HG02981 (cell line): ENCODE data around the gene SHANK3.

Source experiments
- ATAC-seq: cut with Tn5 transposase; IDR thresholded peaks from one replicate; pipeline ENCODE4 v1.9.1; 2021; ENCODE audit warnings: mild to moderate bottlenecking, moderate library complexity; ENCODE audit not compliant: unreplicated experiment

The SHANK3 gene

DNA sequence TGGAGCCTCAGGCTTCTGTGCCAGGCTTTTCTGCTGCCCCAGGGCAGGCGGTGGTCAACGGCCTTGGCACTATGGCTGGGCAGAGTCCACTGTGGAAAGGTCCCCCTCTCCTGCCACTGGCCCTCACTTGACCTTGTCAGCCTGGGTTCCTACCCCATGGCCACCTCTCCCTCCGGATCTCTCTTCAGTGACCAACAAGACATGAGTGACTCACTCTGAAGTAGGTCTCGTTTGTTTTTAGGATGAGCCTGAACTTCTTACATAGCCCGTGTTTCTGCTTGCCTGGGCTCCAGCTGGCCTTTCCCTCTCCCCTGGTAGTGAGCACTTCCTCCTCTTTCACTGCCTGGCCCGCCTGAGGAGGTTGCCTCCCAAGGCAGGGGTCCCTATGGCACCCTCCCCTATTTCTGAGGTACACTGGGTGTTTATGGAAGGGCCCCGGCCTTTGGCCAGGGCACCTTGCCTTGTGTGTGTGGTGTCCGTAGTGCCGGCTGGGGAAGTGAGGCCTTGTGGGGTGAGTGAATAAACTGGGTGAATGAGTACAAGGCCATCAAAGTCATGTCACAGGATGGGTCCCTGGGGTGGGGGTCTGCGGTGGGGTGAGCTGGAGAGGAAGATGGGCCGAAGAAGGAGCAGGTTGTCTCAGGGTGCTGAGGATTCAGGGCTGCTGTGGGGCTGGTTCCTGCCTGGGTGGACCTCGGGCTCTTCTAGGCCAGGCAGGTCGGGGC, 5.0 kb downstream of the SHANK3 start:
- ATAC-seq: no peak

DNA sequence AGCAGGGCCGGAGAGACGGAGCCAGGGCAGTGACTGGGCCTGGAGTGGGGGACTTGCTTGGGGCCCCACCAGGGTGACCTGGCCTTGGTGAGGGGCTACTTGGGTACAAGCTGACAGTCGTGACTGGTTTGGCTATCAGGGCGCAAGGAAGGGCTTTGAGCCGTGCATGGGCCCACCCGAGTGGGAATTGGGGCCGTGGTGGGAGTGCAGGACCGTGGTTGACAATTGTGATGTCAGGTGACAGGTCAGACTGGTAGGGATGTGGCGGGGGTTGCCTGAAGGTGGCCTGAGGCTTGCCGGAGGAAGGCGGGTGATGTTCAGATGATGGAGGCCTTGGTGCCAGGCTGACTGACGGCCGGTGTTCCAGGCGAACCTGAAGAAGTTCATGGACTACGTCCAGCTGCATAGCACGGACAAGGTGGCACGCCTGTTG, 5.6 kb downstream of the SHANK3 start:
- ATAC-seq: no peak

DNA sequence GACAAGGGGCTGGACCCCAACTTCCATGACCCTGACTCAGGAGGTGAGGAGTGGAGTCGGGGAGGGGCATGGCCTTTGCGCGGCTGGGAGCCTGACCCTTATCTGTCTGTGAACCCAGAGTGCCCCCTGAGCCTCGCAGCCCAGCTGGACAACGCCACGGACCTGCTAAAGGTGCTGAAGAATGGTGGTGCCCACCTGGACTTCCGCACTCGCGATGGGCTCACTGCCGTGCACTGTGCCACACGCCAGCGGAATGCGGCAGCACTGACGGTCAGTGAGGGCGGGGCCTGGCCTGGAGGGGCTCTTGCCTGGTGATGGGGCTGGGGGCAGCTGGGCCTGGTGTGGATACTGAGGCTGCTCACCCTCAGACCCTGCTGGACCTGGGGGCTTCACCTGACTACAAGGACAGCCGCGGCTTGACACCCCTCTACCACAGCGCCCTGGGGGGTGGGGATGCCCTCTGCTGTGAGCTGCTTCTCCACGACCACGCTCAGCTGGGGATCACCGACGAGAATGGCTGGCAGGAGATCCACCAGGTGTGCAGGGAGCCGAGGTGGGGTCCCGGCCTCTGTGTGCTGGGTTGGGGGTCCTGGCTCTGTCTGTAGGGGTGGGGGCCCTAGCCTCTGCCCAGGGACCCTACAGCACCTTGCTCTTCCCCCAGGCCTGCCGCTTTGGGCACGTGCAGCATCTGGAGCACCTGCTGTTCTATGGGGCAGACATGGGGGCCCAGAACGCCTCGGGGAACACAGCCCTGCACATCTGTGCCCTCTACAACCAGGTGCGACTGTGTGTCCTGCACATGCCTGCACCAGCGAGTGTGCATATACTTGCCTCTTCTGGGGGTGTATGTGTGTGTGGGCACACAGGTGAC, 6.3 kb downstream of the SHANK3 start:
- ATAC-seq: no peak

DNA sequence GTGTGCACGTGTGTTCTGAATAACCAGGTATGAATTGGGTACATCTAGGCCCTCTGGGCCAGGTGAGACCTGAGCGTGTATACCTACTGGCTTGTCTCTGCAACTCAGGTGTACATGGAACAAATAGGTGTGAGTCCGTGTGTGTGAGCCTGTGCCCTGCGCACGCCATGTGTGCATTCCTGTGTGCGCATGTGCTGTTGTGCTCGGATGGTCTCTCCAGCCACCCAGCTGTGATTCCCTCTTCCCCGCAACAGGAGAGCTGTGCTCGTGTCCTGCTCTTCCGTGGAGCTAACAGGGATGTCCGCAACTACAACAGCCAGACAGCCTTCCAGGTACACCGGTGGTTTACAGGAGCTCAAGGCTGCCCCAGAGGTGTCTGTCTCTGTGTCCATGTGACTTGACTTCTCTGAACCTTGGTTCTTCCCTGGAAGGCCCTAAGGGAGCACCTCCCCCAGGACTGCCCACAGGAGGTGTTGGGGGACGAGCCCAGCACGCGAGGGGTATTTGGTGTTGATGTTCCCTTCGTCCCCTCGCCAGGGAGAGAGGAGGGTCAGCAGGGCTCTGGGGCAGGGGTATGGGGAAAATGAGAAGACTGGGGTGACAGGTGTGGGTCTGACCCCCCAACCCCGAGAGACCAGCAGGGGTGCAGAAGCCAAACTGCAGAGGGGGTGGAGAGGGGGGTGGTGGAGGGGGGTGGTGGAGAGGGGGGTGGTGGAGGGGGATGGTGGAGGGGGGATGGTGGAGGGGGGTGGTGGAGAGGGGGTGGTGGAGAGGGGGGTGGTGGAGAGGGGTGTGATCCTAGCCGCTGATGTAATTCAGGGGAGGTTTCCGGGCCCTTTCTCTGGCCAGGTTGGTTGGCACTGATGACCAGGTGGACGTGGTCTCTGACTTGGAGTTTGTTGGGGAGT, 10.7 kb downstream of the SHANK3 start:
- ATAC-seq: no peak

DNA sequence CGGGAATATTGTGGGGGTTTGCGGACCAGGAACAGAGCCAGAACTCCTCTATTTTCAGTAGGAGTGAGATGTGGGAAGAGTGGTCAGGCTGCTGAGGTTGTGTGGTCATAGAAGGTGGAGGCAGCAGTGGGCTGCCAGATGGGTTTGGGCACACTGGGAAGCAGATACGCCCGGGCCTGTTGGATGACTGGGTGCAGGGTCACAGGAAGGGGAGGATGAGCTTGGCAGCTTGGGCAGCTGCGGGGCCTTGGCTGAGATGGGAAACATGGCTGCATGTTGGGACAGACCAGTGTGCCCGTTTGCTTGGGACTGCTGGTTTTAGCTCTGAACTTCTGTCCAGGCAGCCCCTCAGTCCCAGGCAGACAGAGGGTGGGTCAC, 11.4 kb downstream of the SHANK3 start:
- ATAC-seq: no peak

DNA sequence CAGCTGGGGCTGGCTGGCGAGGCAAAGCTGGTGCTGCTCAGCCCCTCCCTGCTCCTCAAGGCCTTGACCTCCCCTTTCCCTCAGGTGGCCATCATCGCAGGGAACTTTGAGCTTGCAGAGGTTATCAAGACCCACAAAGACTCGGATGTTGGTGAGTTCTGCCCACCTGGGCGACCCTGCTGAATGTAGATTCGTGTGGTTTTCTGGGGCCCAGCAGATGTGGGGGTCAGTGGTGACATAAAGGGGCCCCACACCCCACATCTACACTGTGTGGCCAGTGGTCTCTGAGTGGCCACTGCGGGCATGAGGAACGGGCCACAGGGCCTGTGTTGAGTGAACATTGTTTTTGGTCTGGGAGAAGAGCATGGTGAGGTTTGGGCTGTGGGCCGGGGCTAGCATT, 11.9 kb downstream of the SHANK3 start:
- no peak for ATAC-seq

DNA sequence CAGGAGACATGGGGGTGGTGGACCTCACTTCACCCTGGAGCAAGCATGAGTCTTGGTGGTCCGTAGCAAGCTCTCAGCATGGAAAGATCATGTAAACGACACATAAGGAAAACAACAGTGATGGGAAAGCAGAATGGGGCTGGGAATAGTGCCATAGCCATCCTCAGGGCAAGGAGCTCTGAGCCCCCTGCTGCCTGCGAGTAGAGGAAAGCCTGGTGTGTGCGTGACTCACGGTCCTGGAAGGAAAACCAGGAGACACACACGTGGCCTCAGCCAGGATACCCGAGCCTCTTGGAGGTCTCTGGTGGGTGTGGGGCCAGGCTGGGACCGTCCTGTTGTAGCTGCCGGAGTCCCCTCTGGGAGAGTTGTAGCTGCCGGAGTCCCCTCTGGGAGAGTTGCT, 12.4 kb downstream of the SHANK3 start:
- no peak for ATAC-seq

DNA sequence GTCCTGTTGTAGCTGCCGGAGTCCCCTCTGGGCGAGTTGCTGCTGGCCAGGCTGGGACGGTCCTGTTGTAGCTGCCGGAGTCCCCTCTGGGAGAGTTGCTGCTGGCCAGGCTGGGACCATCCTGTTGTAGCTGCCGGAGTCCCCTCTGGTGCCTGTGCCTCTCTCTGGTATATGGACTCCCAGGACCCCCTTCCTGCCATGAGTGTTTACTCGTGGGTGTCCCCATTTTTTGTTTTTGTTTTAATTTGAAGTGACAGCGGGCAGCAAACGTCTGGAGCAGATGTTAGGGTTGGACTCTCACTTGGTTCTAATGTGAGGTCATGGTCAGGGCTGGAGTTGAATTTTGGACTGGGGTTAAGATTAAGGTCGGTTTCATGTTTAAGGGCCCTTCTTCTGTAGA, 14.2 kb downstream of the SHANK3 start:
- ATAC-seq: no peak

DNA sequence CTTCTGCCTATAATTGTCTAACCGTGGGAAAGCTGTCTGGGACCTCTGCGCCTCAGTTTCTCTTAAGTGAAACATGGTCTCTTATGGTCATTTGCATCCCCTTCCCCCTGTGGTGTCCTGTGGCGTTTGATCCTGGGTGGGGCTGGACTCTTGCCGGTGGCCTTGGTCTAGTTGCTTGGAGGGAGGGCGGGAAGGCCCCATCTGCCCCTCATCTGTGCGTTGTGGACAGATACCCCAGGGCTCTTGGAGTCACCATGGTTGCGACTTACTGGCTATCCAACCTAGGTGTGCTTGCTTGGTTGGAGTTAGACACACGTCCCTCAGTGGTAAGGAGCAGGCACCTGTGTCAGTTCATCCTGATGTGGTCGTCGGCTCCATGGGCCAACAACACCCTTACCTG, 15.2 kb downstream of the SHANK3 start:
- ATAC-seq: no peak

DNA sequence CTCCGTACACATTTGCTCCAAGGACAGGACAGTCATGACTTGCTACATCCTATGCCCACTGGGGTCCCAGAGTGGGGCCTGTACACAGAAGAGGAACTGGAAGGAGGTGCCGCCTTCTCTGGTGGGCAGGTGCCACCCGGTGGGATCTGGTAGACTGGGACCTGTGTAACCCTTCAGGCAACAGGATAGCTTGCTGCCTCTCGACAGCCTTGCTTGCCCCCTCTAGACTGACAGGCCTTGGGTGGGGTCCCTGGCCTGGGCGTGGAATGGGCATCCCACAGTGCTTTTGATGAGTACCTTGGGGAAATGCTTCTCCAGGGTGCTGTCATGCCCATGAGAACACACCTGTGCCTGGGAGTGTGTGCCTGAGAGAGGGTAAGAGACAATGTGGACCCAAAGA, 15.8 kb downstream of the SHANK3 start:
- ATAC-seq: no peak

DNA sequence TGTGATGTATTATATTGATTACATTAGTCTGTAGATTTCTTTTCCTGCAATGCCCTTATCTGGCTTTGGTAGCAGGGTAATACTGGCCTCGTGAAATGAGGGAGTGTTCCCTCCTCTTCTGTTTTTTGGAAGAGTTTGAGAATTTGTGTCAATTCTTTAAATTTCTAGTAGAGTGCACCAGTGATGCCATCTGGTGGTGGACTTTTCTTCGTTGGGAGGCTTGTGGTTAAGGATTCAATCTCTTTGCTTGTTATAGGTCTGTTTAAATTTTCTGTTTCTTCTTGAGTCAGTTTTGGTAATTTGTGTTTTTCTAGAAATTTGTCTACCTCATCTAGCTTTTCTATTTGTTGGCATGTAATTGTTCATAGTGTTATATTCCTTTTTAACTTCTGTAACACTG, 18.9 kb downstream of the SHANK3 start:
- no peak for ATAC-seq

DNA sequence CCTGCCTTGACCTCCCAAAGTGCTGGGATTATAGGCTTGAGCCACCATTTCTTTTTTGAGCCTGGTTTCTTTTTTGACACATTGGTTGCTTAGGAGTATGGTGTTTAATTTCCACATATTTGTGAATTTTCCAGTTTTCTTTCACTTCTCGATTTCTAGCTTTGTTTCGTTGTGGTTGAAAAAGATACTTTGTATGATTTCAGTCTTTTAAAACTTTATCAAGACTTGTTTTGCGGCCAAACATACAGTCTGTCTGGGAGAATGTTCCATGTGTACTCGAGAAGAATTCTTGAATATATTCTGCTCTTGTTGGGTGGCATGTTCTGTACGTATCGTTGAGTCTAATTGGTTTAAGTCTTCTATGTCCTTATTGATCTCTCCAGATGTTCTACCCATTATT, 20.8 kb downstream of the SHANK3 start:
- ATAC-seq: no peak

DNA sequence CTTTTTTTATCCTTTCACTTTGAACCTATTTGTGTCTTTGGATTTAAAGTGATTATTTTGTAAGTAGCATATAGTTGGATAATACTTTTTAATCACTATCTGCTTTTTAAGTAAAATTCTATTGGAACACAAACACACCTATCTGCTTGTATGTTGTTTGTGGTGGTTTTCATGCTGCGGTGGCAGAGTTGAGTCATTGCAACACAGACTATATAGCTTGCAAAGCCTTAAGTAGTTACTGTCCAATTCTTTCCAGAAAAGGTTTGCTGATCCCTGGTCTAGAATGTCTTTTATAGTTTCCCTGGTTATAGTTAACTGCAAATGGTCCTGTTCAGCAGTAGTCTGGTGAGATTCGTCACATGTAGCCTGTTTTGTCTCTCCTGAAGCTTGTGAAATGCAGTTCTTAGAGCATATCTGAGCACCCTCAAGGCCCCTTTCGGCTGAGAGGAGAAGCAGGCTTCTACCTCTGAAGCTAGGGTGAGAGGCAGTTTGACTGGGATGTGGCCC, 21.5 kb downstream of the SHANK3 start:
- ATAC-seq: no peak

DNA sequence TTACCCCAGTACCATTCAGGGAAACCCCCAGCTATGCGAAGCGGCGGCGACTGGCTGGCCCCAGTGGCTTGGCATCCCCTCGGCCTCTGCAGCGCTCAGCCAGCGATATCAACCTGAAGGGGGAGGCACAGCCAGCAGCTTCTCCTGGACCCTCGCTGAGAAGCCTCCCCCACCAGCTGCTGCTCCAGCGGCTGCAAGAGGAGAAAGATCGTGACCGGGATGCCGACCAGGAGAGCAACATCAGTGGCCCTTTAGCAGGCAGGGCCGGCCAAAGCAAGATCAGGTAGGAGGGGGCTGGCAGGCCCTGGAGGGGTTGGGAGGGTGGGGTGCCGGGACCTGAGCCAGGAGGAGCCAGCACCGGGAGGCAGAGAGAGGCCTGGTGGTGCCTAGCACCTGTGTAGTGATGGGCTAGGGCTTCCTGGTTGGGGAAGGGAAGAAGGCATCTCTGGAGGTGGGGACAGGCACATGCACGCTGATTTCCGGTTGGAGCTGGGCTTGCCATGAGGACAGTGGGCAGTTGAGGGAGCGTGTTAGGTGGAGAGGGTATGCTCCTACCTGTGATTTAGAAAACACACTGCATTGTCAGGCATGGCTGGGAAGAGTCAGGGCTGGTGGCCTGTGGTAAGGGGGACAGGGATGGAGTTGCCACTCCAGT, 22.3 kb downstream of the SHANK3 start:
- no peak for ATAC-seq

DNA sequence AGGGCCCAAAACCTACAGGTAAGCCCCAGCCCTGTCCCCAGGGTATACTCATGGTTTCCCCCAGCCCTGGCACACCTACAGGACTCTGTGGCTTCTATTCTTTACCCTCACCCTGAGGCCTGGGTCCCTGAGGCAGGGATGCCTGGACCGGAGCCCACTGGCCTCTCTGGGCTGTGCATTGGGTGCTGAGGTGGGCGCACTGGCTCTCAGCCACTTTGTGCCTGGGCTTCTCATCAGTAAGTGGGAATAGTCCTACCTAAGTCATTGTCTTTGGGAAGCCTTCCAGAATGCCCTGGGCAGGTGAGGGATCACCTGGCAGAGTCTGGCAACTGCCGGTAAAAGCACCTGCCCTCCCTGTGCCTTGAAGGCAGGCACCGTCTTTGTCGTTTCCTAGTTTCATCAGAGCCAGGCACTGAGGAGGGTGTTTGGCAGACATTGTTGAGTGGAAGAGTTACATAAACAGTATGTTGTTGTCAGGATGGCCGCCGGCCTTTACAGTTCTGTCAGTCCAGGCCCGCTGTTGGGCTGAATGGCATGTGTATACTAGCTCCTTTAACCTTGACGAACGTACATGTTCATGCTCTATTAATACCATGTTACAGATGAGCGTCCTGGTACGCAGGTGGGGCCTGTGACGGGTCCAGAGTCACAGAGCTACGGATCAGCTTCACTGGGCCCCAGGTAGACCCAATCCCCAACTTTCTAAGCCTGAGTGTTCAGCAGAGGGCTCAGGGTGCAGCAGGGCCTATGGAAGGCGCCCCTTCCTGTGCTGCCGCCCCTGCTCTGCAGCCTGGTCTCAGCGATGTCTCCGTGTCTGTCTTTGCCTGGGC, 23.0 kb downstream of the SHANK3 start:
- ATAC-seq: no peak

DNA sequence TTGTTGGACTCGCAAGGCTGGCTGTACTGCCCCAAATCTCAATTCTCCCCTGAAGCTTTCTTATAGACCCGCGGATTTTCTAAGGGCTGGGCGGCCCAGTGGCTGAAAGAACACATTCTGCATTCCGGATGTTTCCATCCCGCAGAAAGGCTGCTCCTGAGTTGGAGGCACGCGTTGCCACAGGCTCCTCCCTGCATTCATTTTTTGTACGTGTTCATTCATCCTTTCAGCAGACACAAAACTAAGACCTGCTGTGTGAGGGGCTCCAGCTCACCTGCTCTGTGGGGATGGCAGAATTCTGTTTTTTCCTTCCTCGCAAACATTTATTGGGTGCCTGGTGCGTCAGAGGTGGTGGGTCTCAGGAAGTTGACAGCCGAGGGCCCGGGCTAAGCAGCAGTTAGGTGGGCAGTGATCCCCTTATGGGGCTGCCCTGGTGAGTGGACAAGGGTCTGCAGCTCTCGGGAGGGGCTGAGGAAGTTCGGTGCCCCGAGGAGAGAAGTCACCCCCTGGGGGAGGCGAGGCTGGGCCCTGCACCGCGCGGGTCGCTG, 23.7 kb downstream of the SHANK3 start:
- ATAC-seq: no peak

DNA sequence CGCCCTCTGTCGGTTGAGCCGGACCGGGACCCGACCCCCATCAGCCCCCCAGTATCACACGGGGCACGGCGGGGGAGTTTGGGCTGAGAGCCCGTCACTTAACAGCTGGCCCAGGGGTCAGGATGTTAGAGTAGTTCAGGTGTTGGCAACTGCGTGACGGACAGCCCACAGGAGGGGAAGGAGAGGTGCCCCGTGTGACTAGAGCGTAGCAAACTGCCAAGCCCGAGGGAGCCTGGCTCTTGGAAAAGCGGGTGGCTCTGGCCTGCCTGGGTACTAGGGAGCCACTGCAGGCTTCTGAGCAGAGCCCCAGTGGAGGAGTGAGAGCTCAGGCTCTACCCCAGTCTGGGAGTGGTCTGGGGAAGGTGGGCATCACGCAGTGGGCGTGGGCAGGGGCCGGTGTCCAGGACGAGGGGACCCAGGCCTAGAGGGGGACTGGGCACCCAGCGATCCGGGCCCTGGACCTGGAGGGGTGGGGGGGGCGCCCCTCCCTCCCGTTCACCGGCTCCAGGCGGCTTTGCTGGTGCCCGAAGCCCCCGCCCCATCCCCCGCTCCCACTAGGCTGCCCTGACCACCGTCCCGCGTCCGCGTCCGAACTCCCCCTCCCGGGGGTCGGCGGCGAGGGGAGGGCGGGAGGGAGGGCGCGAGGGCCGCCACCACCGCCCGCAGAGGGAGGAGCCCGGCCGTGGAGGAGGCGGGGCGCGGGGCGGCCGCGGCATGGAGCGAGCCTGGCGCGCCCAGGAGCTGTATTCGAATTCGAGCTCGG, 24.4 kb downstream of the SHANK3 start:
- ATAC-seq: no peak

DNA sequence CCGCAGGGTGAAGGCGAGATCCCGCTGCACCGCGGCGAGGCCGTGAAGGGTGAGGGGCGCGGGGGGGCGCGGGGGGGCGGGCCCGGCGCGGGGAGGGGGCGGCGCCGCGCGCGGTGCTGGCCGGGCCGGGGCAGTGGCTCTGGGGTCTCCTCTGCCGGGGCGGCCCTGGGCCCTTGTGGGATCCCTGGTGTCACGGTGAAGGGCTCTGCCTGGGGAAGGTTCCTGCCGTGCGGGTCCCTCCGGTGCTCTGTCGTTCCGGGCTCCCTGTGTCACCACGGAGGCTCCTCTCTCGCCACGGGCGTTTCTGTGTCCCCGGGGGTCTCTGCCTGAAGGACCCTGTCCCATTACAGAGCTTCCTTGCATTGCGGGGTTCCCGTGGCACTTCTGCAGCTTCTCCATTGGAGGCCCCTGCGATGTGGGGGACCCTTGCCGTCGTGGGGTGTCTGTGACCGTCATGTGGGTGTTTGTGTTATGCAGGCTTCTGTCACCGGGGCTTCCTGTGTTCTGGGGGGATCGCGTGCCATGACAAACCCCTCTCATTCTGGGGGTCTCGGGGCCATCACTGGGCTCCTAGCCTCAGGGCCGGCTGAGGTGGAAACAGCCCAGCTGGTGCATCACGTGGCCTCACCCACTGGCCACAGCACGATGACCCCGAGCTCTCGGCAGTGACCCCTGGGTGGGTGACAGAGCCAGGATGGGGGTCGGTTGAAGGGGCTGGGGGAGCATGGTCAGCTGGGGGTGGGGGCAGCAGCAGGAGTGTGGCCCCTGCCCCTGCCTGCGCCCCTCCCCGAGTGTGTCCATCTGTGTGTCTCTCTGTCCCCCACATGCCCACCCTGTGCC, 25.3 kb downstream of the SHANK3 start:
- no peak for ATAC-seq
